Body of pancreas (tissue), 4 donors: ENCODE results near the gene PHLDB3.

ENCODE experiments used
- POLR2A ChIP-seq, 3 donors: fragments of 450-650 bp; IDR thresholded peaks; one replicate each; pipeline ENCODE4 v1.6.1; 2016; ENCODE audit warnings: antibody characterized with exemption in 3 of 3, mild to moderate bottlenecking in 2 of 3
- TF ChIP-seq, protein P1 (sequence below), 7 experiments: fragments of 450-650 bp in 4 of 7; fragments of 200-600 bp in 3 of 7; sonication (generic) in 3 of 7; IDR thresholded peaks; one replicate each; pipeline ENCODE4 v1.5.1; 2016 to 2019; ENCODE audit warnings: antibody characterized with exemption in 7 of 7

DNA sequence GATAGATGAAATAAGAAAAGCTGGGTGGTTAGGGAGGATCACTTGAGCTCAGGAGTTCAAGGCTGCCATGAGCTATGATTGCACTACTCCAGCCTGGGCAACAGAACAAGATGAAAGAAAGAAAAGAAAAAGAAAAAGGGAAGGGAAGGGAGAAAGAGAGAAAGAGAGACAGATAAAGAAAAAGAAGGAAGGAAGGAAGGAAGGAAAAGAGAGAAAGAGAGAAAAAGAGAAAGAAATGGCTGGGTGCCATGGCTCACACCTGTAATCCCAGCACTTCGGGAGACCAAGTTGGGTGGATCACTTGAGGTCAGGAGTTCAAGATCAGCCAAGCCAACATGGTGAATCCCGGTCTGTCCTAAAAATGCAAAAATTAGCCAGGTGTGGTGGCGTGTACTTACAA is 68.8 kb downstream of the PHLDB3 start:
- TF ChIP-seq, protein P1, sequence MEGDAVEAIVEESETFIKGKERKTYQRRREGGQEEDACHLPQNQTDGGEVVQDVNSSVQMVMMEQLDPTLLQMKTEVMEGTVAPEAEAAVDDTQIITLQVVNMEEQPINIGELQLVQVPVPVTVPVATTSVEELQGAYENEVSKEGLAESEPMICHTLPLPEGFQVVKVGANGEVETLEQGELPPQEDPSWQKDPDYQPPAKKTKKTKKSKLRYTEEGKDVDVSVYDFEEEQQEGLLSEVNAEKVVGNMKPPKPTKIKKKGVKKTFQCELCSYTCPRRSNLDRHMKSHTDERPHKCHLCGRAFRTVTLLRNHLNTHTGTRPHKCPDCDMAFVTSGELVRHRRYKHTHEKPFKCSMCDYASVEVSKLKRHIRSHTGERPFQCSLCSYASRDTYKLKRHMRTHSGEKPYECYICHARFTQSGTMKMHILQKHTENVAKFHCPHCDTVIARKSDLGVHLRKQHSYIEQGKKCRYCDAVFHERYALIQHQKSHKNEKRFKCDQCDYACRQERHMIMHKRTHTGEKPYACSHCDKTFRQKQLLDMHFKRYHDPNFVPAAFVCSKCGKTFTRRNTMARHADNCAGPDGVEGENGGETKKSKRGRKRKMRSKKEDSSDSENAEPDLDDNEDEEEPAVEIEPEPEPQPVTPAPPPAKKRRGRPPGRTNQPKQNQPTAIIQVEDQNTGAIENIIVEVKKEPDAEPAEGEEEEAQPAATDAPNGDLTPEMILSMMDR (IDR thresholded peaks at IDR 0.05), result no peak
- no peak for TF ChIP-seq POLR2A (IDR thresholded peaks at IDR 0.05)
